Measurements from ENCODE around the gene ZNF626. TPM values are rescaled to one million over a fixed set of nuclear protein-coding genes. Genes with fewer than 3 reads are reported as not detected.
A peak's percentile ranks its signal among the peaks of the same experiment; 100 is the strongest.
"Not testable (repeated sequence)": the region's sequence is repeated elsewhere in the genome, so short reads cannot be mapped to it uniquely, and the experiment has no call there.

The ZNF626 gene
- total RNA-seq, 1 donor from 2014 or later: 9.3 TPM

GRCh38 chr19:20662421-20663105 lies 1.2 kb upstream of the ZNF626 start:
- Mint-ChIP-seq H3K27me3 (ENCODE audit: low read depth) (no peaks in the 10 kb centered on the region), H3K27ac (ENCODE audit: unreplicated experiment) (no peak overlapping the region), H3K36me3 (ENCODE audit: low read depth) (peaks cover 21% of the 10 kb centered on the region), H3K9me3 (ENCODE audit: low read depth) (peaks cover 40% of the 10 kb centered on the region), H3K4me1 (ENCODE audit: low read depth) (peaks cover 20% of the 10 kb centered on the region), H3K4me3 (ENCODE audit: unreplicated experiment) (no peak overlapping the region)
- DNase-seq (ENCODE audit: low spot score): no peak
- TF ChIP-seq CTCF (IDR thresholded peaks at IDR 0.05): no peak

GRCh38 chr19:20660473-20661140 lies 764 bp downstream of the ZNF626 start:
- peaks cover 35% of the 10 kb centered on the region for H3K36me3 Mint-ChIP-seq (ENCODE audit: low read depth)
- TF ChIP-seq CTCF (IDR thresholded peaks at IDR 0.05): no peak
- H3K9me3 Mint-ChIP-seq (ENCODE audit: low read depth): peaks cover 45% of the 10 kb centered on the region
- H3K4me1 Mint-ChIP-seq (ENCODE audit: low read depth): peaks cover 26% of the 10 kb centered on the region
- H3K27me3 Mint-ChIP-seq (ENCODE audit: low read depth): no peaks in the 10 kb centered on the region
- peak overlapping the region; percentile 93 for H3K4me3 Mint-ChIP-seq (ENCODE audit: unreplicated experiment)
- peak overlapping the region; percentile 99 for H3K27ac Mint-ChIP-seq (ENCODE audit: unreplicated experiment)
- DNase-seq (ENCODE audit: low spot score): no peak

- no peak overlapping the region for H3K27ac Mint-ChIP-seq (ENCODE audit: unreplicated experiment)
- no peaks in the 10 kb centered on the region for H3K27me3 Mint-ChIP-seq (ENCODE audit: low read depth)
- peaks cover 60% of the 10 kb centered on the region for H3K36me3 Mint-ChIP-seq (ENCODE audit: low read depth)
- H3K4me1 Mint-ChIP-seq (ENCODE audit: low read depth): no peaks in the 10 kb centered on the region
- no peak for DNase-seq (ENCODE audit: low spot score)
- peaks cover 50% of the 10 kb centered on the region for H3K9me3 Mint-ChIP-seq (ENCODE audit: low read depth)
- TF ChIP-seq CTCF (IDR thresholded peaks at IDR 0.05): no peak
- H3K4me3 Mint-ChIP-seq (ENCODE audit: unreplicated experiment): no peak overlapping the region
Observed at GRCh38 chr19:20640545-20640944, 20.8 kb downstream of the ZNF626 start.

GRCh38 chr19:20640023-20640422 lies 21.3 kb downstream of the ZNF626 start:
- H3K9me3 Mint-ChIP-seq (ENCODE audit: low read depth): peaks cover 46% of the 10 kb centered on the region
- H3K27me3 Mint-ChIP-seq (ENCODE audit: low read depth): no peaks in the 10 kb centered on the region
- H3K4me1 Mint-ChIP-seq (ENCODE audit: low read depth): no peaks in the 10 kb centered on the region
- no peak for TF ChIP-seq CTCF (IDR thresholded peaks at IDR 0.05)
- no peak overlapping the region for H3K4me3 Mint-ChIP-seq (ENCODE audit: unreplicated experiment)
- H3K36me3 Mint-ChIP-seq (ENCODE audit: low read depth): peaks cover 60% of the 10 kb centered on the region
- no peak for DNase-seq (ENCODE audit: low spot score)
- no peak overlapping the region for H3K27ac Mint-ChIP-seq (ENCODE audit: unreplicated experiment)

- H3K27ac Mint-ChIP-seq (ENCODE audit: unreplicated experiment); DNase-seq (ENCODE audit: low spot score); H3K4me1 Mint-ChIP-seq (ENCODE audit: low read depth); H3K27me3 Mint-ChIP-seq (ENCODE audit: low read depth); H3K4me3 Mint-ChIP-seq (ENCODE audit: unreplicated experiment): not testable (repeated sequence)
- H3K36me3 Mint-ChIP-seq (ENCODE audit: low read depth): peaks cover 36% of the 10 kb centered on the region
- peaks cover 46% of the 10 kb centered on the region for H3K9me3 Mint-ChIP-seq (ENCODE audit: low read depth)
Observed at GRCh38 chr19:20624560-20624959, 36.8 kb downstream of the ZNF626 start.

All from chondrocyte (in vitro differentiated cells).